ENCODE results near the gene PRKAA1.
"Not testable (repeated sequence)": the region's sequence is repeated elsewhere in the genome, so short reads cannot be mapped to it uniquely, and the experiment has no call there.

DNA sequence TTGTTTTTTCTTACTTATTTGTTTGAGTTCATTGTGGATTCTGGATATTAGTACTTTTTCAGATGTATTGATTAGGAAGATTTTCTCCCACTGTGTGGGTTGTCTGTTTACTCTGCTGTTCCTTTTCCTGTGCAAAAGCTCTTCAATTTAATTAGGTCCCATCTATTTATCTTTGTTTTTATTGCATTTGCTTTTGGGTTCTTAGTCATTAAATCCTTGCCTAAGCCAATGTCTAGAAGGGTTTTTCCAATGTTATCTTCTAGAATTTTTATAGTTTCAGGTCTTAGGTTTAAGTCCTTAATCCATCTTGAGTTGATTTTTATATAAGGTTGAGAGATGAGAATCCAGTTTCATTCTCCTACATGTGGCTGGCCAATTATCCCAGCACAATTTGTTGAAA lies 3.8 kb downstream of the PRKAA1 start:
- TF ChIP-seq, protein P1, sequence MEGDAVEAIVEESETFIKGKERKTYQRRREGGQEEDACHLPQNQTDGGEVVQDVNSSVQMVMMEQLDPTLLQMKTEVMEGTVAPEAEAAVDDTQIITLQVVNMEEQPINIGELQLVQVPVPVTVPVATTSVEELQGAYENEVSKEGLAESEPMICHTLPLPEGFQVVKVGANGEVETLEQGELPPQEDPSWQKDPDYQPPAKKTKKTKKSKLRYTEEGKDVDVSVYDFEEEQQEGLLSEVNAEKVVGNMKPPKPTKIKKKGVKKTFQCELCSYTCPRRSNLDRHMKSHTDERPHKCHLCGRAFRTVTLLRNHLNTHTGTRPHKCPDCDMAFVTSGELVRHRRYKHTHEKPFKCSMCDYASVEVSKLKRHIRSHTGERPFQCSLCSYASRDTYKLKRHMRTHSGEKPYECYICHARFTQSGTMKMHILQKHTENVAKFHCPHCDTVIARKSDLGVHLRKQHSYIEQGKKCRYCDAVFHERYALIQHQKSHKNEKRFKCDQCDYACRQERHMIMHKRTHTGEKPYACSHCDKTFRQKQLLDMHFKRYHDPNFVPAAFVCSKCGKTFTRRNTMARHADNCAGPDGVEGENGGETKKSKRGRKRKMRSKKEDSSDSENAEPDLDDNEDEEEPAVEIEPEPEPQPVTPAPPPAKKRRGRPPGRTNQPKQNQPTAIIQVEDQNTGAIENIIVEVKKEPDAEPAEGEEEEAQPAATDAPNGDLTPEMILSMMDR (IDR thresholded peaks at IDR 0.05): not testable (repeated sequence)
- TF ChIP-seq POLR2A (IDR thresholded peaks at IDR 0.05): not testable (repeated sequence)
